Measurements from ENCODE around the gene RUNX3.

Gene RUNX3

DNA sequence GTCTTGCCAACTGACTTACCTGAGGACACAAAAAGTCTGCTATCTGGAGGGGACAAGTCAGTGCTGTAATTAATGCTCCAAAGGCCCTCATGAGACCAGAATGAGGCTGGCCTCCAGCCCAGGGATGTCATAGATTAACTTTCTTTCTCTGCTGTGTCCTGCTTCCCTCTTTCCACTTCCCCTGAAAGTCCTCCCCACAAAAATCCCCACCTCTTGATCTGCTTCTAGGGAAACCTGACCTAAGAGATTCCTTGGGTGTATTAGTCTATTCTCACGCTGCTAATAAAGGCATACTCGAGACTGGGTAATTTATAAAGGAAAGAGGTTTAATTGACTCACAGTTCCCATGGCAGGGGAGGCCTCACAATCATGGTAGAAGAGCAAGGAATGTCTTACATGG is 39.2 kb downstream of the RUNX3 start:
- TF ChIP-seq TEAD4 (IDR thresholded peaks at IDR 0.05) (no peak), NFIC (IDR thresholded peaks at IDR 0.05) (no peak), RAD21 (IDR thresholded peaks at IDR 0.05; ENCODE audit: low read depth) (no peak), FOXM1 (IDR thresholded peaks at IDR 0.05; ENCODE audit: borderline replicate concordance, low read depth) (no peak), MAX (IDR thresholded peaks at IDR 0.05) (no peak), CEBPB (IDR thresholded peaks at IDR 0.05) (no peak), CREB1 (IDR thresholded peaks at IDR 0.05; ENCODE audit: low read depth) (no peak), TAF1 (IDR thresholded peaks at IDR 0.05; ENCODE audit: low read depth) (no peak), EGR1 (IDR thresholded peaks at IDR 0.05) (no peak), YY1 (IDR thresholded peaks at IDR 0.05; ENCODE audit: low read depth) (no peak)
- TF ChIP-seq, protein P1, sequence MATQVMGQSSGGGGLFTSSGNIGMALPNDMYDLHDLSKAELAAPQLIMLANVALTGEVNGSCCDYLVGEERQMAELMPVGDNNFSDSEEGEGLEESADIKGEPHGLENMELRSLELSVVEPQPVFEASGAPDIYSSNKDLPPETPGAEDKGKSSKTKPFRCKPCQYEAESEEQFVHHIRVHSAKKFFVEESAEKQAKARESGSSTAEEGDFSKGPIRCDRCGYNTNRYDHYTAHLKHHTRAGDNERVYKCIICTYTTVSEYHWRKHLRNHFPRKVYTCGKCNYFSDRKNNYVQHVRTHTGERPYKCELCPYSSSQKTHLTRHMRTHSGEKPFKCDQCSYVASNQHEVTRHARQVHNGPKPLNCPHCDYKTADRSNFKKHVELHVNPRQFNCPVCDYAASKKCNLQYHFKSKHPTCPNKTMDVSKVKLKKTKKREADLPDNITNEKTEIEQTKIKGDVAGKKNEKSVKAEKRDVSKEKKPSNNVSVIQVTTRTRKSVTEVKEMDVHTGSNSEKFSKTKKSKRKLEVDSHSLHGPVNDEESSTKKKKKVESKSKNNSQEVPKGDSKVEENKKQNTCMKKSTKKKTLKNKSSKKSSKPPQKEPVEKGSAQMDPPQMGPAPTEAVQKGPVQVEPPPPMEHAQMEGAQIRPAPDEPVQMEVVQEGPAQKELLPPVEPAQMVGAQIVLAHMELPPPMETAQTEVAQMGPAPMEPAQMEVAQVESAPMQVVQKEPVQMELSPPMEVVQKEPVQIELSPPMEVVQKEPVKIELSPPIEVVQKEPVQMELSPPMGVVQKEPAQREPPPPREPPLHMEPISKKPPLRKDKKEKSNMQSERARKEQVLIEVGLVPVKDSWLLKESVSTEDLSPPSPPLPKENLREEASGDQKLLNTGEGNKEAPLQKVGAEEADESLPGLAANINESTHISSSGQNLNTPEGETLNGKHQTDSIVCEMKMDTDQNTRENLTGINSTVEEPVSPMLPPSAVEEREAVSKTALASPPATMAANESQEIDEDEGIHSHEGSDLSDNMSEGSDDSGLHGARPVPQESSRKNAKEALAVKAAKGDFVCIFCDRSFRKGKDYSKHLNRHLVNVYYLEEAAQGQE (IDR thresholded peaks at IDR 0.05; ENCODE audit: low read depth): no peak

- TF ChIP-seq EP300 (IDR thresholded peaks at IDR 0.05; ENCODE audit: borderline replicate concordance) (no peak), FOXM1 (IDR thresholded peaks at IDR 0.05; ENCODE audit: borderline replicate concordance, low read depth) (no peak), CREB1 (IDR thresholded peaks at IDR 0.05; ENCODE audit: low read depth) (no peak), TEAD4 (IDR thresholded peaks at IDR 0.05) (no peak), RAD21 (IDR thresholded peaks at IDR 0.05; ENCODE audit: low read depth) (no peak), ZBTB7A (IDR thresholded peaks at IDR 0.05; ENCODE audit: low read depth) (no peak), TCF12 (IDR thresholded peaks at IDR 0.05; ENCODE audit: low read depth) (no peak), NFIC (IDR thresholded peaks at IDR 0.05) (no peak), EGR1 (IDR thresholded peaks at IDR 0.05) (no peak), MAX (IDR thresholded peaks at IDR 0.05) (no peak), USF1 (IDR thresholded peaks at IDR 0.05) (no peak), CEBPB (IDR thresholded peaks at IDR 0.05) (no peak), YY1 (IDR thresholded peaks at IDR 0.05; ENCODE audit: low read depth) (no peak), TAF1 (IDR thresholded peaks at IDR 0.05; ENCODE audit: low read depth) (no peak)
- TF ChIP-seq, protein P1 (IDR thresholded peaks at IDR 0.05; ENCODE audit: low read depth): no peak
These were observed 41.0 kb downstream of the RUNX3 start for GRCh38 chr1:24888971-24889676.

DNA sequence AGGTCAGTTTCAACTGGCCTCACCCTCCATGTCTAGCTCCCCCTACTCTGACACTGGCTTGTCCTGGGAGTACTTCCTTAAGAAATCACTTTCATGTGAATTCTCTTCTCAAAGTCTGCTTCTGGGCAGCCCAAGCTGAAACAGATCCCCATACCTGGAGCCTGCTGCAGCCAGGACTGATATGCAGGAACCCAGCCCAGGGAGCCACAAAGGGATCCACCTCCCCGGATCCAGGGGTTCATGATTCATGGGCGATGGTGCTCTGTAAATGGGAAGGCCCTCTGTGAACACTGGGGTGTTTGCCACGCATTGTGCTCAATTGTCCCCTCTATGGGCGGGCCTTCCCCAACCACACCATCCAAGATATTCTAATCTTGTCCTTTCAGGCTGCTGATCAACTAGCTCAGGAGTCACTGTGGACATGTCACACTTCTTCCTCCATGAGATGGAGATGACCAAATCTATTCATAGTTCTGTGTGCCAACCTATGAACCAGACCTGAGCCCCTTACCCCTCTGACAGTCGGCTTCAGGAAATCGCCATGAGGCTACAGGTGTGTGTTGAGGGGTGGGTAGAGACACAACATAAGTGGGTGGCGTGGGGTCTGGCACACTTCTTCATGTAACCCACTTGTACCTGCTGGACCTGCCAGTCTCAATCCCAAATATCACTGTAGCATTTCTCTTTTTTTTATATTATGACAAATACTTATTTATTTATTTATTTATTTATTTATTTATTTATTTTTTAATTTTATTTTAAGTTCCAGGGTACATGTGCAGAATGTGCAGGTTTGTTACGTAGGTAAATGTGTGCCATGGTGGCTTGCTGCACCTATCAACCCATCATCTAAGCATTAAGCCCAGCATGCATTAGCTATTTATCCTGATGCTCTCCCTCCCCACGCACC is 41.8 kb downstream of the RUNX3 start:
- TF ChIP-seq ZBTB7A (IDR thresholded peaks at IDR 0.05; ENCODE audit: low read depth) (no peak), FOXM1 (IDR thresholded peaks at IDR 0.05; ENCODE audit: borderline replicate concordance, low read depth) (no peak), TAF1 (IDR thresholded peaks at IDR 0.05; ENCODE audit: low read depth) (no peak), MAX (IDR thresholded peaks at IDR 0.05) (no peak), USF1 (IDR thresholded peaks at IDR 0.05) (no peak), TEAD4 (IDR thresholded peaks at IDR 0.05) (no peak), TCF12 (IDR thresholded peaks at IDR 0.05; ENCODE audit: low read depth) (no peak), RAD21 (IDR thresholded peaks at IDR 0.05; ENCODE audit: low read depth) (no peak), YY1 (IDR thresholded peaks at IDR 0.05; ENCODE audit: low read depth) (no peak), CREB1 (IDR thresholded peaks at IDR 0.05; ENCODE audit: low read depth) (no peak), EP300 (IDR thresholded peaks at IDR 0.05; ENCODE audit: borderline replicate concordance) (no peak)

DNA sequence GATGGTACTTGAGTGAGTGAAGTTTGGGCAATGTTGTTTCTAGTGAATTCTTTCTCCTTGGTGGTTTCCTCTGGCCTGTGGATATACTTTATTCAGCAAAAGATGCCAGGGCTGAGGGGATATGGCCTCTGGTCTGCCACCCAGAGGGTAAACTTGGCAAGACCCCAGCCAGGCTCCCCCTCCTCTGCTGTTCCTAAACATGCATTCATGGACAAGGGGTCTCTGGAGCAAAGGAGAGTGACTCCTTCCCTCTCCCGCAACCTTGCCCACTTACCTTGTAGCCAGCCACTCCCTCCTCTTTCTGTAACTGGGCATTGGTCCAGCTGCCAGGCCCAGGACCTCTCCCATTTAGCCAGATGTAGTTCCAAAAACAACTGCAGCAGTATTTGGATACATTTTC is 43.8 kb downstream of the RUNX3 start:
- TF ChIP-seq YY1 (IDR thresholded peaks at IDR 0.05; ENCODE audit: low read depth) (no peak), TAF1 (IDR thresholded peaks at IDR 0.05; ENCODE audit: low read depth) (no peak), NFIC (IDR thresholded peaks at IDR 0.05) (no peak), MAX (IDR thresholded peaks at IDR 0.05) (no peak), CREB1 (IDR thresholded peaks at IDR 0.05; ENCODE audit: low read depth) (no peak), FOXM1 (IDR thresholded peaks at IDR 0.05; ENCODE audit: borderline replicate concordance, low read depth) (no peak), CEBPB (IDR thresholded peaks at IDR 0.05) (no peak), TEAD4 (IDR thresholded peaks at IDR 0.05) (no peak), EGR1 (IDR thresholded peaks at IDR 0.05) (no peak), RAD21 (IDR thresholded peaks at IDR 0.05; ENCODE audit: low read depth) (no peak), EP300 (IDR thresholded peaks at IDR 0.05; ENCODE audit: borderline replicate concordance) (no peak), TCF12 (IDR thresholded peaks at IDR 0.05; ENCODE audit: low read depth) (no peak), ZBTB7A (IDR thresholded peaks at IDR 0.05; ENCODE audit: low read depth) (no peak), USF1 (IDR thresholded peaks at IDR 0.05) (no peak)
- TF ChIP-seq, protein P1 (IDR thresholded peaks at IDR 0.05; ENCODE audit: low read depth): no peak
